DOHH2 (cell line): ENCODE measurements around the gene WNT7A.

Source experiments
- H3F3A ChIP-seq: fragments of 200-600 bp; sonication (generic), shearing (Covaris generic); 2 replicates; pipeline ENCODE4 v1.6.0; 2016; ENCODE audit warnings: antibody characterized with exemption, mild to moderate bottlenecking; ENCODE audit not compliant: control insufficient read depth, insufficient read depth
- H3K27ac ChIP-seq: fragments of 200-600 bp; sonication (generic); 2 replicates; pipeline ENCODE4 v1.5.1; 2014; ENCODE audit warnings: low read depth, mild to moderate bottlenecking, low read length, moderate library complexity
- H3K27me3 ChIP-seq: fragments of 200-600 bp; sonication (generic); 2 replicates; pipeline ENCODE4 v1.6.1; 2014; ENCODE audit warnings: mild to moderate bottlenecking, low read length, mixed read lengths; ENCODE audit not compliant: control insufficient read depth
- H3K36me3 ChIP-seq: fragments of 200-600 bp; sonication (generic); 2 replicates; pipeline ENCODE4 v1.6.1; 2014; ENCODE audit warnings: mild to moderate bottlenecking, low read length, moderate library complexity, mixed read lengths; ENCODE audit not compliant: control insufficient read depth
- H3K4me1 ChIP-seq: fragments of 200-600 bp; sonication (generic); 2 replicates; pipeline ENCODE4 v1.6.1; 2014; ENCODE audit warnings: mild to moderate bottlenecking, low read length, mixed read lengths; ENCODE audit not compliant: control insufficient read depth
- H3K4me2 ChIP-seq: fragments of 200-600 bp; sonication (generic); 2 replicates; pipeline ENCODE4 v1.6.0; 2014; ENCODE audit warnings: mild to moderate bottlenecking, low read length, moderate library complexity
- H3K4me3 ChIP-seq: fragments of 200-600 bp; sonication (generic); 2 replicates; pipeline ENCODE4 v1.5.1; 2014; ENCODE audit warnings: mild to moderate bottlenecking, low read length, mixed read lengths
- H3K79me2 ChIP-seq: fragments of 200-600 bp; sonication (generic); 2 replicates; pipeline ENCODE4 v1.6.1; 2014; ENCODE audit warnings: mild to moderate bottlenecking, low read length, mixed read lengths; ENCODE audit not compliant: control insufficient read depth
- H3K9me2 ChIP-seq: fragments of 200-600 bp; sonication (generic); replicated peaks from 2 replicates; pipeline ENCODE4 v1.6.1; 2014; ENCODE audit warnings: mild to moderate bottlenecking, low read length, mixed read lengths; ENCODE audit not compliant: control insufficient read depth
- H3K9me3 ChIP-seq: fragments of 200-600 bp; sonication (generic); 2 replicates; pipeline ENCODE4 v1.6.1; 2014; ENCODE audit warnings: antibody characterized with exemption, low read length, mixed read lengths; ENCODE audit not compliant: control insufficient read depth, insufficient read depth
- H4K20me1 ChIP-seq: fragments of 200-600 bp; sonication (generic); 2 replicates; pipeline ENCODE4 v1.6.0; 2014; ENCODE audit warnings: low read depth, mild to moderate bottlenecking, antibody characterized with exemption, low read length, moderate library complexity; ENCODE audit not compliant: control insufficient read depth, insufficient read depth
- EZH2phosphoT487 ChIP-seq: fragments of 200-600 bp; sonication (generic); IDR thresholded peaks from 2 replicates; pipeline ENCODE4 v1.6.1; 2017; ENCODE audit warnings: borderline replicate concordance, mild to moderate bottlenecking, antibody characterized with exemption, low read length, moderate library complexity, mixed read lengths
- TF ChIP-seq, protein P1 (sequence below): fragments of 200-600 bp; sonication (generic); IDR thresholded peaks from one replicate; pipeline ENCODE4 v1.5.1; 2014; ENCODE audit warnings: antibody characterized with exemption, mild to moderate bottlenecking, low read depth, low read length; ENCODE audit not compliant: poor library complexity, severe bottlenecking

Gene WNT7A

DNA sequence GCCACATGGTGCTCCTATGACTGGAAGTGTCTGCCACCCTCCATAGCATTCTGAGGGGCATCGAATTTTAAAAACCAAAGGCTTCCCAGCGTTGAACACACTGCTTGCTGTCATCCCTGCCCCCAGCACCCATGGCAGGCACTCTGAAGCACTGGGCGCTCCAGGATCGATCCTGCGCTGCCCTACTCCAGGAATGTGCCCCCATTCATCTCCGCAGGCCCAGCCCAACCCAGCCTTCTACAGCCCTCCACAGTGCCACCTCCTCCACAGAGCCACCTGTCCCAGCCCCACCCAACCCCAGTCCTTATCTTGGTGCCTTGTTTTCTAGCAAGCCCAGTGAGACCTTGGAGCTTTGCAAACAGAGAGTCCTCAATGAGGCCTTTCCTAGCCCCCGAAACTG lies 52.2 kb downstream of the WNT7A start:
- H3K36me3 ChIP-seq, result no peaks in the 10 kb centered on the region
- H3K9me2 ChIP-seq, result no peaks in the 10 kb centered on the region
- H3F3A ChIP-seq, result no peaks in the 10 kb centered on the region
- no peaks in the 10 kb centered on the region for H3K9me3 ChIP-seq
- no peak for TF ChIP-seq EZH2phosphoT487
- TF ChIP-seq, protein P1, sequence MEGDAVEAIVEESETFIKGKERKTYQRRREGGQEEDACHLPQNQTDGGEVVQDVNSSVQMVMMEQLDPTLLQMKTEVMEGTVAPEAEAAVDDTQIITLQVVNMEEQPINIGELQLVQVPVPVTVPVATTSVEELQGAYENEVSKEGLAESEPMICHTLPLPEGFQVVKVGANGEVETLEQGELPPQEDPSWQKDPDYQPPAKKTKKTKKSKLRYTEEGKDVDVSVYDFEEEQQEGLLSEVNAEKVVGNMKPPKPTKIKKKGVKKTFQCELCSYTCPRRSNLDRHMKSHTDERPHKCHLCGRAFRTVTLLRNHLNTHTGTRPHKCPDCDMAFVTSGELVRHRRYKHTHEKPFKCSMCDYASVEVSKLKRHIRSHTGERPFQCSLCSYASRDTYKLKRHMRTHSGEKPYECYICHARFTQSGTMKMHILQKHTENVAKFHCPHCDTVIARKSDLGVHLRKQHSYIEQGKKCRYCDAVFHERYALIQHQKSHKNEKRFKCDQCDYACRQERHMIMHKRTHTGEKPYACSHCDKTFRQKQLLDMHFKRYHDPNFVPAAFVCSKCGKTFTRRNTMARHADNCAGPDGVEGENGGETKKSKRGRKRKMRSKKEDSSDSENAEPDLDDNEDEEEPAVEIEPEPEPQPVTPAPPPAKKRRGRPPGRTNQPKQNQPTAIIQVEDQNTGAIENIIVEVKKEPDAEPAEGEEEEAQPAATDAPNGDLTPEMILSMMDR, result no peak
- no peak overlapping the region for H3K4me3 ChIP-seq
- H3K79me2 ChIP-seq, result no peaks in the 10 kb centered on the region
- no peaks in the 10 kb centered on the region for H3K27me3 ChIP-seq
- no peaks in the 10 kb centered on the region for H4K20me1 ChIP-seq
- no peaks in the 10 kb centered on the region for H3K4me1 ChIP-seq
- no peak overlapping the region for H3K27ac ChIP-seq
- H3K4me2 ChIP-seq, result no peak overlapping the region

DNA sequence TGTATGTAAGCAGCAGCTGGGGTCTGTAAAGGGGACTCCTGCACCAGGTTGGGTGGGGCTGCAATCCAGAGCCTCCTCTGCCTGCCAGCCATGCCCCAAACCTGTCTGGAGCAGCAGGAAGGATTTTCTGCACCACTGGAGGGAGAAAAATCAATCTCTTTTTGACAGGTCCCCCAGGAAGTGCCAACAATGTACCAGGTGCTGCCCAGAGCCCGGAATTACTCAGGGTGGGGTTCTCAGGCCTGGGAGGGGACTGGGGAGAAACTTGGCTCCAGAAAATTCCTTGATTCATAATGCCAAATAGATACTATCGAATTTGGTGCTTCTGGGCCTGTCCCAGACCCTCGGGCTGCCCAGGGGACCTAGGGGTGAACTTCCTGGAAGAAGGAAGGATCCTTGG lies 52.6 kb downstream of the WNT7A start:
- Histone ChIP-seq H3K27me3 (no peaks in the 10 kb centered on the region), H3K4me1 (no peaks in the 10 kb centered on the region), H3F3A (no peaks in the 10 kb centered on the region), H3K79me2 (no peaks in the 10 kb centered on the region), H3K36me3 (no peaks in the 10 kb centered on the region), H3K4me3 (no peak overlapping the region), H3K4me2 (no peak overlapping the region), H4K20me1 (no peaks in the 10 kb centered on the region), H3K9me3 (no peaks in the 10 kb centered on the region), H3K27ac (no peak overlapping the region), H3K9me2 (no peaks in the 10 kb centered on the region)
- no peak for TF ChIP-seq EZH2phosphoT487
- TF ChIP-seq, protein P1, result no peak

DNA sequence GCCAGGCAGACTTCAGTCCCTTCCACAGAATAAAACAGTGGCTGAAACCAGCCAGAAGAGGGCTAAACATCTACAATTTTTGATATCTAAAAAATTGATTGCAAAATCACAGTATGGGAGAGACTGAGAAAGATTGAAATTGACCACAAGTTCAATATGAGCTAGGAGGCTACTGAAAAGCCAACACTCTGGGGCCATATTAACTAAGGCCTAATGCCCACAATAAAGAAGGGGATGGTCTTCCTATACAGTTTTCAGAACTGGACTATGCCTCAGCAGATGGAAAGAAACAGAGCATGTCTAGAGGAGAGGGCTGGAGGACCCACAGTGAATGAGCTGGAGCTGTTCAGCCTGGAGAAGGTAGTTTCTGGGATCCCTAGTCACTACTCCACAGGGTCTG lies 53.2 kb downstream of the WNT7A start:
- H3K4me2 ChIP-seq, result no peak overlapping the region
- no peaks in the 10 kb centered on the region for H3K4me1 ChIP-seq
- TF ChIP-seq, protein P1, result no peak
- no peak for TF ChIP-seq EZH2phosphoT487
- no peaks in the 10 kb centered on the region for H3F3A ChIP-seq
- H4K20me1 ChIP-seq, result no peaks in the 10 kb centered on the region
- no peaks in the 10 kb centered on the region for H3K9me2 ChIP-seq
- H3K36me3 ChIP-seq, result no peaks in the 10 kb centered on the region
- H3K79me2 ChIP-seq, result no peaks in the 10 kb centered on the region
- H3K4me3 ChIP-seq, result no peak overlapping the region
- no peak overlapping the region for H3K27ac ChIP-seq
- H3K27me3 ChIP-seq, result no peaks in the 10 kb centered on the region
- no peaks in the 10 kb centered on the region for H3K9me3 ChIP-seq

DNA sequence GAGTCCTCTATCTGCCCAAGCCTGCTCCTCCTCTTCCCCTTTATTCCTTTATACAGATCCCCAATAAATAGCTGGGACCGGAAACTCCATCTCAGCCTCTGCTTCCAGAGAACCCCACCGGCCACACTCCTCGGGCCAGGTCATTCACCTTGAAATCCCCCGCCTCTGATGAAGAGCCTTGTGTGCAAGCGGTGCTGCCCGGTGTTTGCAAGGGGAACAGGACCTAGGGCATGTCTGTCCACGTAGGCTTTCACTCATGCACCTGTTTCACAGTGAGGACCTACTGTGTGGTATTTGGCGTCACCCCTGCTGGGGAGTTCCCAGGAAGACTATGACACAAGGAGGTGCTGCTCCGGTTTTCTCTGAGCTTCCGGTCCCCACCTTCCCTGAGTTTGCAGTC lies 54.0 kb downstream of the WNT7A start:
- no peaks in the 10 kb centered on the region for H3K9me2 ChIP-seq
- H3K9me3 ChIP-seq, result no peaks in the 10 kb centered on the region
- no peaks in the 10 kb centered on the region for H4K20me1 ChIP-seq
- H3K79me2 ChIP-seq, result no peaks in the 10 kb centered on the region
- H3K4me2 ChIP-seq, result no peak overlapping the region
- no peak overlapping the region for H3K4me3 ChIP-seq
- no peaks in the 10 kb centered on the region for H3F3A ChIP-seq
- H3K27me3 ChIP-seq, result no peaks in the 10 kb centered on the region
- H3K27ac ChIP-seq, result no peak overlapping the region
- no peaks in the 10 kb centered on the region for H3K4me1 ChIP-seq
- no peak for TF ChIP-seq EZH2phosphoT487
- TF ChIP-seq, protein P1, result no peak
- no peaks in the 10 kb centered on the region for H3K36me3 ChIP-seq
